Neural progenitor cell (in vitro differentiated cells): Measurements from ENCODE around the gene SSBP2. TPM values are rescaled to one million over a fixed set of nuclear protein-coding genes. Genes with fewer than 3 reads are reported as not detected.

Source experiments
- DNase-seq: peaks from one replicate; pipeline ENCODE4 v3.0.0-alpha.2; 2016; ENCODE audit warnings: low spot score
- H2AFZ ChIP-seq: fragments of 200-600 bp; sonication (generic); replicated peaks from 2 replicates; pipeline ENCODE4 v1.6.1; 2016; ENCODE audit warnings: antibody characterized with exemption
- H3F3A ChIP-seq: fragments of 200-600 bp; sonication (generic); 2 replicates; pipeline ENCODE4 v1.6.1; 2016; ENCODE audit warnings: antibody characterized with exemption, low read depth
- H3K27ac ChIP-seq: fragments of 200-600 bp; sonication (generic); 2 replicates; pipeline ENCODE4 v1.5.1; 2016; ENCODE audit warnings: mild to moderate bottlenecking
- H3K27me3 ChIP-seq: fragments of 200-600 bp; sonication (generic); 2 replicates; pipeline ENCODE4 v1.6.1; 2016; ENCODE audit warnings: mild to moderate bottlenecking, moderate library complexity
- H3K36me3 ChIP-seq: fragments of 200-600 bp; sonication (generic); 2 replicates; pipeline ENCODE4 v1.5.1; 2016
- H3K4me1 ChIP-seq: fragments of 200-600 bp; sonication (generic); 2 replicates; pipeline ENCODE4 v1.6.1; 2016; ENCODE audit warnings: mixed run types
- H3K4me2 ChIP-seq: fragments of 200-600 bp; sonication (generic); 2 replicates; pipeline ENCODE4 v1.6.1; 2016
- H3K4me3 ChIP-seq: fragments of 200-600 bp; sonication (generic); 2 replicates; pipeline ENCODE4 v1.5.1; 2016
- H3K79me2 ChIP-seq: fragments of 200-600 bp; sonication (generic); 2 replicates; pipeline ENCODE4 v1.6.1; 2016; ENCODE audit warnings: low read depth
- H3K9ac ChIP-seq: fragments of 200-600 bp; sonication (generic); 2 replicates; pipeline ENCODE4 v1.6.1; 2016
- H3K9me3 ChIP-seq: fragments of 200-600 bp; sonication (generic); 2 replicates; pipeline ENCODE4 v1.5.1; 2016; ENCODE audit warnings: low read depth
- H4K20me1 ChIP-seq: fragments of 200-600 bp; sonication (generic); 2 replicates; pipeline ENCODE4 v1.6.1; 2016; ENCODE audit warnings: low read depth
- H3K27ac Mint-ChIP-seq: 3 replicates; pipeline ENCODE4 v1.8.0; 2021; ENCODE audit warnings: mixed read lengths
- H3K27me3 Mint-ChIP-seq: 2 replicates; pipeline ENCODE4 v1.8.0; 2022; ENCODE audit warnings: low read depth, mild to moderate bottlenecking, inconsistent platforms, moderate library complexity, mixed read lengths; ENCODE audit not compliant: insufficient read depth
- H3K36me3 Mint-ChIP-seq: 3 replicates; pipeline ENCODE4 v1.8.0; 2021; ENCODE audit warnings: mixed read lengths
- H3K4me1 Mint-ChIP-seq: 3 replicates; pipeline ENCODE4 v1.8.0; 2021; ENCODE audit warnings: mixed read lengths
- H3K4me3 Mint-ChIP-seq: 3 replicates; pipeline ENCODE4 v1.8.0; 2021; ENCODE audit warnings: mild to moderate bottlenecking, moderate library complexity, mixed read lengths
- H3K9me3 Mint-ChIP-seq: 3 replicates; pipeline ENCODE4 v1.8.0; 2020; ENCODE audit warnings: mixed read lengths
- CTCF ChIP-seq: fragments of 200-600 bp; sonication (generic); IDR thresholded peaks from 2 replicates; pipeline ENCODE4 v1.5.1; 2017; ENCODE audit warnings: antibody characterized with exemption, mild to moderate bottlenecking
- EZH2 ChIP-seq: fragments of 200-600 bp; sonication (generic); IDR thresholded peaks from 2 replicates; pipeline ENCODE4 v1.6.1; 2017; ENCODE audit warnings: antibody characterized with exemption, mild to moderate bottlenecking, moderate library complexity
- EZH2phosphoT487 ChIP-seq: fragments of 200-600 bp; sonication (generic); IDR thresholded peaks from 2 replicates; pipeline ENCODE4 v1.6.1; 2017; ENCODE audit warnings: antibody characterized with exemption
- total RNA-seq: library from RNA; depleted of rRNA; stranded (reverse); fragments of >200 nt; gene quantifications from 2 replicates; pipeline ENCODE4 v1.2.3, GENCODE V29; 2015; ENCODE audit warnings: low replicate concordance

SSBP2 gene
- total RNA-seq, 1 donor from 2014 or later, result 175 TPM

GRCh38 chr5:81606150-81606549 is 144.7 kb downstream of the SSBP2 start:
- Histone ChIP-seq H2AFZ (no peak overlapping the region), H3K9me3 (no peaks in the 10 kb centered on the region), H4K20me1 (peaks cover 69% of the 10 kb centered on the region), H3K79me2 (peaks cover 44% of the 10 kb centered on the region), H3F3A (peaks cover 47% of the 10 kb centered on the region), H3K9ac (no peak overlapping the region), H3K27ac (peak overlapping the region; percentile 50), H3K36me3 (peaks cover under 1% of the 10 kb centered on the region), H3K4me1 (peaks cover 59% of the 10 kb centered on the region), H3K4me3 (peak overlapping the region; percentile 22), H3K4me2 (peak overlapping the region; percentile 75), H3K27me3 (no peaks in the 10 kb centered on the region)
- Mint-ChIP-seq H3K4me3 (no peak overlapping the region), H3K36me3 (peaks cover 42% of the 10 kb centered on the region), H3K27me3 (no peaks in the 10 kb centered on the region), H3K4me1 (peaks cover 25% of the 10 kb centered on the region), H3K27ac (peak overlapping the region; percentile 48), H3K9me3 (peaks cover 7% of the 10 kb centered on the region)
- peak; percentile 87 for DNase-seq
- no peak for TF ChIP-seq EZH2phosphoT487
- no peak for TF ChIP-seq EZH2
- no peak for TF ChIP-seq CTCF

- no peaks in the 10 kb centered on the region for H3K27me3 Mint-ChIP-seq
- no peak for TF ChIP-seq EZH2
- no peak for TF ChIP-seq CTCF
- TF ChIP-seq EZH2phosphoT487, result no peak
- peaks cover 3% of the 10 kb centered on the region for H3K9me3 Mint-ChIP-seq
Observed at GRCh38 chr5:81605299-81605698, 145.6 kb downstream of the SSBP2 start.

GRCh38 chr5:81604193-81604592 is 146.7 kb downstream of the SSBP2 start:
- Histone ChIP-seq H3K27me3 (no peaks in the 10 kb centered on the region), H3K4me3 (no peak overlapping the region), H3K4me2 (peak overlapping the region; percentile 15), H3K79me2 (peaks cover 44% of the 10 kb centered on the region), H2AFZ (no peak overlapping the region), H4K20me1 (peaks cover 55% of the 10 kb centered on the region), H3K4me1 (peaks cover 58% of the 10 kb centered on the region), H3K9ac (no peak overlapping the region), H3K36me3 (peaks cover 5% of the 10 kb centered on the region), H3F3A (peaks cover 43% of the 10 kb centered on the region), H3K9me3 (no peaks in the 10 kb centered on the region), H3K27ac (no peak overlapping the region)
- no peak overlapping the region for H3K27ac Mint-ChIP-seq
- H3K9me3 Mint-ChIP-seq, result peaks cover 3% of the 10 kb centered on the region
- TF ChIP-seq EZH2, result no peak
- TF ChIP-seq EZH2phosphoT487, result no peak
- TF ChIP-seq CTCF, result no peak
- no peak overlapping the region for H3K4me3 Mint-ChIP-seq
- H3K4me1 Mint-ChIP-seq, result peaks cover 25% of the 10 kb centered on the region
- DNase-seq, result no peak
- no peaks in the 10 kb centered on the region for H3K27me3 Mint-ChIP-seq
- H3K36me3 Mint-ChIP-seq, result peaks cover 33% of the 10 kb centered on the region

More at GRCh38 chr5:81605299-81605698, 145.6 kb downstream of the SSBP2 start:
- no peak for DNase-seq
- Histone ChIP-seq H4K20me1 (peaks cover 66% of the 10 kb centered on the region), H3K9me3 (no peaks in the 10 kb centered on the region), H3K36me3 (peaks cover 5% of the 10 kb centered on the region), H3K27me3 (no peaks in the 10 kb centered on the region), H3K9ac (no peak overlapping the region), H3K4me2 (peak overlapping the region; percentile 75), H3K4me1 (peaks cover 58% of the 10 kb centered on the region), H3K4me3 (peak overlapping the region; percentile 22), H3K27ac (peak overlapping the region; percentile 50), H3F3A (peaks cover 43% of the 10 kb centered on the region), H3K79me2 (peaks cover 44% of the 10 kb centered on the region), H2AFZ (no peak overlapping the region)
- Mint-ChIP-seq H3K4me1 (peaks cover 25% of the 10 kb centered on the region), H3K36me3 (peaks cover 38% of the 10 kb centered on the region), H3K4me3 (no peak overlapping the region), H3K27ac (peak overlapping the region; percentile 48)
